ENCODE measurements around the gene ALOX15.
"Not testable (repeated sequence)": the region's sequence is repeated elsewhere in the genome, so short reads cannot be mapped to it uniquely, and the experiment has no call there.

Gene ALOX15

GRCh38 chr17:4642286-4642685 is 808 bp upstream of the ALOX15 start:
- ATAC-seq (ENCODE audit: insufficient read depth, low read depth) (no peak), DNase-seq (no peak)
- H4K20me1 ChIP-seq (ENCODE audit: insufficient read depth, low read length), result no peaks in the 10 kb centered on the region
- no peaks in the 10 kb centered on the region for H3K36me3 ChIP-seq (ENCODE audit: insufficient read depth, low read length)
- H3K4me2 ChIP-seq (ENCODE audit: insufficient read depth, low read length), result no peak overlapping the region
- H3K27me3 ChIP-seq (ENCODE audit: insufficient read depth, low read length, poor library complexity), result peaks cover 13% of the 10 kb centered on the region
- H3K4me3 ChIP-seq (ENCODE audit: low read depth in 1 of 2, low read length in 2 of 2), result no peak overlapping the region
- H3K4me1 ChIP-seq (ENCODE audit: insufficient read depth, low read length), result no peaks in the 10 kb centered on the region
- H3K27ac ChIP-seq (ENCODE audit: low read length), result no peak overlapping the region
- no peaks in the 10 kb centered on the region for H3K9me3 ChIP-seq (ENCODE audit: insufficient read depth, low read length, severe bottlenecking)
- H3K79me2 ChIP-seq (ENCODE audit: insufficient read depth, low read length), result no peaks in the 10 kb centered on the region
- no peak overlapping the region for H3K9ac ChIP-seq (ENCODE audit: low read depth, low read length)
- no peak for TF ChIP-seq EZH2 (IDR thresholded peaks at IDR 0.05; ENCODE audit: borderline replicate concordance, low read depth, low read length, severe bottlenecking)
- no peak for TF ChIP-seq CTCF (IDR thresholded peaks at IDR 0.05; ENCODE audit: borderline replicate concordance, extremely low read depth, low read length, poor library complexity, severe bottlenecking)
- no peak overlapping the region for H2AFZ ChIP-seq (ENCODE audit: low read depth, low read length)

DNA sequence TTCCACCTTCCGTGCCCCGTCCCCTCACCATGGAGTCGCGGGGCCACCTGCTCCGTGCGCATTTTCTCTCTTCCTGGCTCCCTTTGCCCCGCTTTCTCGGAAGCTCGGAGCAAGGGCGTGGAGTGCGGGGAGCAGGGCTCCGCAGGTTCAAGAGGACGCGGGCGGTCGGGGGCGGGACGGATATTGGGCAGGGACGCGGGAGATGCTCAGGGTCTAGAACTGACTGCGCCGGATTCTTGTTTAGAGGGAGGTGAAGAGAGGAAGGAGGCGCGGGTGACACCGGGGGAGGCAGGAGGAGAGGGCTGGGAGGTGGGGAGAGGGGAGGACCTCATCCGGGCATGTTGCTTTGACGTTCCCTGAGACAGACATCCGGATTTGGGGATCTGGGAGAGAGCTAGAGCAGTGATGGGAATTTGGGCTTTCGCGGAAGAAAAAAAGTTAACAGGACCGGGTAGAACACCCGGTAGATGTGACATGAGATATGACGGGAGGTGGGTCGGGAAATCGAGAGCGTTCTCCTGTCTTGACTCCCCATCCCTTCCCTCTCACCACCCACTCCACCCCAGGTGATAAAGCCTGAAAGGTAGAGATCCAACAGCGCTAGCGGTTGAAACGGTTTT is 799 bp downstream of the ALOX15 start:
- H3K4me2 ChIP-seq (ENCODE audit: insufficient read depth, low read length); H3K9ac ChIP-seq (ENCODE audit: low read depth, low read length); DNase-seq; H3K36me3 ChIP-seq (ENCODE audit: insufficient read depth, low read length); ATAC-seq (ENCODE audit: insufficient read depth, low read depth); H4K20me1 ChIP-seq (ENCODE audit: insufficient read depth, low read length); H3K4me3 ChIP-seq (ENCODE audit: low read depth in 1 of 2, low read length in 2 of 2); H2AFZ ChIP-seq (ENCODE audit: low read depth, low read length); H3K27ac ChIP-seq (ENCODE audit: low read length); H3K79me2 ChIP-seq (ENCODE audit: insufficient read depth, low read length); H3K9me3 ChIP-seq (ENCODE audit: insufficient read depth, low read length, severe bottlenecking); H3K4me1 ChIP-seq (ENCODE audit: insufficient read depth, low read length): not testable (repeated sequence)
- peaks cover 29% of the 10 kb centered on the region for H3K27me3 ChIP-seq (ENCODE audit: insufficient read depth, low read length, poor library complexity)

DNA sequence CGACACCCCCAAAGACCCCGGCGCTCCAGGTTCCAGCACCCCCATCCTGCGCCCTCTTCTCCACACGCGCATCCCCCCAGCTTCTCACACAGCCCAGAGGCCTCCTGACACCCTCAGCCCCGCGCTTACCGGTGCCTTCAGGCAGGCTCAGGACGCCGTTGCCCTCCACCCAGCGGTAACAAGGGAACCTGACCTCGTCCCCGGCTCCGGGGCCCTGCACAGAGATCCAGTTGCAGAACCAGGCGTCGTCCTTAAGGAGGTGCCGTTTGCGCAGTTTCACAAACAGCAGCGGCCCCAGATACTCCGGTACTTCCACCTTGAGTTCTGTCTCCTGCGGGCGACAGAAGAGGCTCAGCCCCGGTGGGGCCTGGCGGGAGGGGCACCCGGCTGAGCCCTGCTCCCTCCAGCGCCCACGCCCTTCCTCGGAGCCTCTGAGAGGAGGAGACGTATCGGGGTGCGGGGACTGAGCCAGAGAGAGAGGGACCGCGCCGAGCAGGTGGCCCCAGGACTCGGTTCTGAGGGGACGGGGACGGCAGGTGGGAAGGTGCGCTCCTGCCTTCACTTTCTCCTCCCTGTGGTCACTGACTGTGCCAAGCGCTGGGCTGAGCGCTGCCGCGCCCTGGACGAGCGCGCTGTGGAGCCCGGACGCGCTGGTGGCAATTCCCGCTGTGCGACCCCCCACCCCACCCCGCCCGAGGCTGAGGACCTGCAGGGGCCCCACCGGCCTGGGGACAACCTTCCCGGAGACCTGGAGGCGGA is 2.0 kb downstream of the ALOX15 start:
- not testable (repeated sequence) for H3K4me2 ChIP-seq (ENCODE audit: insufficient read depth, low read length); H3K79me2 ChIP-seq (ENCODE audit: insufficient read depth, low read length); H3K4me1 ChIP-seq (ENCODE audit: insufficient read depth, low read length); H3K9ac ChIP-seq (ENCODE audit: low read depth, low read length); H4K20me1 ChIP-seq (ENCODE audit: insufficient read depth, low read length); H2AFZ ChIP-seq (ENCODE audit: low read depth, low read length); DNase-seq; H3K9me3 ChIP-seq (ENCODE audit: insufficient read depth, low read length, severe bottlenecking); H3K27ac ChIP-seq (ENCODE audit: low read length); ATAC-seq (ENCODE audit: insufficient read depth, low read depth); H3K36me3 ChIP-seq (ENCODE audit: insufficient read depth, low read length); H3K4me3 ChIP-seq (ENCODE audit: low read depth in 1 of 2, low read length in 2 of 2)
- peaks cover 37% of the 10 kb centered on the region for H3K27me3 ChIP-seq (ENCODE audit: insufficient read depth, low read length, poor library complexity)

DNA sequence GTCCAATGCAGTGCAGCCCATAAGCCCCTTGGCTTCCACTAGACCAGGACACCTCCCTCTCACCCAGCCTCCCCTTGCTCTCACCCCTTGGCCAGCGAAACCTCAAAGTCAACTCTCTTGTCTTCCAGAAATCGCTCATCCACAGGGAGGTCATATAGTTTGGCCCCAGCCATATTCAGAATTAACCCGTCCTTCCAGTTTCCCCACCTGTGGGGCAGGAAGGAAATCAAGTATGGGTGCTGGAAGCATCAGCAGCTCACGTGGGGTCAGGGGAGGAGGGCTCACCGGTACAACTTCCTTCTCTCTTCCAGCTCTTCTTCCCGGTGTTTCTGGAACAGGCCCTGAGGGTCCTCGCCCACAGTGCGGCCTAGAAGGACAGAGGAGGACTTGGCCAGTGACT is 2.7 kb downstream of the ALOX15 start:
- H3K36me3 ChIP-seq (ENCODE audit: insufficient read depth, low read length); H3K9me3 ChIP-seq (ENCODE audit: insufficient read depth, low read length, severe bottlenecking); DNase-seq; H3K9ac ChIP-seq (ENCODE audit: low read depth, low read length); H3K4me1 ChIP-seq (ENCODE audit: insufficient read depth, low read length); ATAC-seq (ENCODE audit: insufficient read depth, low read depth); H3K27ac ChIP-seq (ENCODE audit: low read length); H3K79me2 ChIP-seq (ENCODE audit: insufficient read depth, low read length); H3K4me3 ChIP-seq (ENCODE audit: low read depth in 1 of 2, low read length in 2 of 2); H2AFZ ChIP-seq (ENCODE audit: low read depth, low read length); H3K4me2 ChIP-seq (ENCODE audit: insufficient read depth, low read length); H4K20me1 ChIP-seq (ENCODE audit: insufficient read depth, low read length): not testable (repeated sequence)
- peaks cover 33% of the 10 kb centered on the region for H3K27me3 ChIP-seq (ENCODE audit: insufficient read depth, low read length, poor library complexity)

DNA sequence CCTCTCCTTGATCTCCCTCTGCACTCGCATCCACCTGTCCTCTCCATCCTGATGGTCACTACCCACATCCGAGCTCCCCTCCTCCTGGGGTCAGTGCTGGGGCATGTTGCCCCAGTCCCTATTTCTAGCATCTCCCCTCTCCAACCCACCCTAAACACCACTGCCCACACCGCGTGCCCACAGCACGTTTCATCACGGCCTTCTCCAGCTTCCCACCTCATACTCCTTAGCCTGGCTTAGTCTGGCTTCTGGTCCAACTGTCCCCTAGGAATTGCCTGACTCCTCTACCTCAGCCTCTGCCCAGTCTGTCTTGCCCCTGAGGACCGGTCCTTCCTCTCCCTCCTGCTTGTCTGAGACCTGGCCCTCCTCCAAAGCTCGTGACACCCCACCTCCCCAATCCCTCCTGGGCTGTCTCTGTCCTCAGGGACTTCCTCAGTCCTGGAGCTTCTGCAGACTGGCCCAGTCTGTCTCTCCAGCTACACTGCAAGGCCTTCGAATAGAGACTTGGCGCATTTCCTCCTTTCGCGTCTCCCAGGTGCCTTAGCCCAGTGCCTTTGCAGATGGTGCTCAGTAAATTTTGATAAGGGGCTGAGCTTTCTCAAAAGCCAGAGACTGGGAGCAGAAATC is 4.9 kb downstream of the ALOX15 start:
- no peaks in the 10 kb centered on the region for H3K36me3 ChIP-seq (ENCODE audit: insufficient read depth, low read length)
- H3K79me2 ChIP-seq (ENCODE audit: insufficient read depth, low read length), result no peaks in the 10 kb centered on the region
- H3K4me2 ChIP-seq (ENCODE audit: insufficient read depth, low read length), result no peak overlapping the region
- H3K4me1 ChIP-seq (ENCODE audit: insufficient read depth, low read length), result no peaks in the 10 kb centered on the region
- no peak overlapping the region for H3K27ac ChIP-seq (ENCODE audit: low read length)
- H3K9me3 ChIP-seq (ENCODE audit: insufficient read depth, low read length, severe bottlenecking), result no peaks in the 10 kb centered on the region
- no peak overlapping the region for H3K9ac ChIP-seq (ENCODE audit: low read depth, low read length)
- peaks cover 24% of the 10 kb centered on the region for H3K27me3 ChIP-seq (ENCODE audit: insufficient read depth, low read length, poor library complexity)
- DNase-seq, result no peak
- TF ChIP-seq EZH2 (IDR thresholded peaks at IDR 0.05; ENCODE audit: borderline replicate concordance, low read depth, low read length, severe bottlenecking) (no peak), CTCF (IDR thresholded peaks at IDR 0.05; ENCODE audit: borderline replicate concordance, extremely low read depth, low read length, poor library complexity, severe bottlenecking) (no peak)
- H2AFZ ChIP-seq (ENCODE audit: low read depth, low read length), result no peak overlapping the region
- ATAC-seq (ENCODE audit: insufficient read depth, low read depth), result no peak
- peaks cover 3% of the 10 kb centered on the region; the same call in 1 of the 2 replicates for H4K20me1 ChIP-seq (ENCODE audit: insufficient read depth, low read length)
- no peak overlapping the region for H3K4me3 ChIP-seq (ENCODE audit: low read depth in 1 of 2, low read length in 2 of 2)
